Raji (cell line): ENCODE results near the gene SRSF6.

Source experiments
- POLR2A ChIP-seq: IDR thresholded peaks from 2 replicates; pipeline ENCODE4 v1.6.1; 2011; ENCODE audit warnings: low read depth, low read length, control low read depth; ENCODE audit not compliant: insufficient read depth

Gene SRSF6

DNA sequence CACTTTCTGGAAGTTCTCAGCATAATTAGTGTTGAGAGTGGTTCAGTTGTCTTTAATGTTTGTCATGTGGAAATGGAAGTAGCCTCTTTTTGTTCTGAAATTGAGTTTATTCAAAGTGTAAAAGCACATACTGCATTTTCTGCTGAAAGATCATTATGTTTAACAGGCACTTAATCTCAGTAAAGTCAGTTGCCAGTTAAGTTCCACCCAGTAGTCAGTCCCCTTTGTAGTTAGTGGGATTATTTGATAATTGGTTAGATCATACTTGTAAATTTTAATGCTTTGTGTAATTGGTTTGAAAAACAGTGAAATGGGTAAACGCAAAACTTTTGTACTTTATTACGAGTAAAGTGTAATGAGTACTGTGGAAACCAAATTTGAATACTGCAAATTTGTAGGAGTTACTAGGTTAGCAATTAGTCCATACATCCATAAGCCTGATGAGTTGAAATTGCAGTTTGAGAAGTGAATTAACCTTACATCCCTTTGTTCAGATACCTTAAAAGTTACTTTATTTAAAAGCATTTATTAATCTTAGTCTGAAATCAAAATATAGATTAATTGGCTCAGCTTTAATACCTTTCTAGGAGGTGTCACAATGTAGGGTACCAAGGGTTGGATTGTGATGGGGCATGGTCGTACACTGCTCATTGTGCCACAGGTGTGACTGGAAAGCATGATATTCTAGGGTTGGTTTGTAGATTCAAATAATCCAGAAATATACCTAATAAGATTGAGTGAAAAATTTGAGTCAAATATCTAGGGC, 4.4 kb downstream of the SRSF6 start:
- TF ChIP-seq POLR2A: no peak

DNA sequence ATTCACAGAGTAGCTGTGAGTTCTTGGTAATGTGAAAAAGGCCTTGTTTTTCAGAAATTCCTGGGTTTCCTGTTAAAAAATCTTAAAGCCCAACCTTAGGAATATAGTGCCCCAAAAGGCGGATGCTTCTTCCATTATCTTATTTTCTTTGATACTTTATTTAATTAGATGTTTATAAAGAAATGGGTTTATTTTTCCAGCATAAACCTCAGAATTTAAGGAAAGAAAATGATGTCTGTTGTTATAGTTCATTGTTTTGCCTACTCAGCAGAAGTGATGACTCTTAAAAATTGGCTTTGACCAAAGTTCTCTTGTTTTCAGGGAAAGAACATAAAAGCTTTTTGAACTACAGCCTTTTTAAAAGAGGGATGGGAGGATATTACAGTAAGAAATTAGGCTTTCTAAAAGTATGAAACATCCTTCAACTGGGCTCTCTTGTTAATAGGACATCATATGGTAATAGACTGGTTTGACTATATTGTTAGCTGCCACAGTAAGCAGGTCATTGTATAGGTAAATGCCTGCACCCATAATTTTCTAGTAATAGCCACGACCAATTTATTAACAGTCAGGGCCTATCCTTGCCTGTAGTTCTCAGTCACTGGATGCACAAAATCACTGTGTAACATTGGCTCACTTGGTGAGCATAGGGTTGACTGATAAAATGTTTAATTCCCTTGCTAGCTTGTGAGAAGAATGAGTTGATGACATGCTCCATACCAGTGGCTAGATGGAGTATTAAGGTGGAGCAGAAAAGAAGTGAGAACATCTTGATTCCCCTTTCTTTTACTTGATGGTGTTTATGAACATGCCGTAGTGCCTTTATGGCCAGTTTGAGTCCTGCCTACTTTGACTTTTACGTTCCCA, 5.2 kb downstream of the SRSF6 start:
- no peak for TF ChIP-seq POLR2A

DNA sequence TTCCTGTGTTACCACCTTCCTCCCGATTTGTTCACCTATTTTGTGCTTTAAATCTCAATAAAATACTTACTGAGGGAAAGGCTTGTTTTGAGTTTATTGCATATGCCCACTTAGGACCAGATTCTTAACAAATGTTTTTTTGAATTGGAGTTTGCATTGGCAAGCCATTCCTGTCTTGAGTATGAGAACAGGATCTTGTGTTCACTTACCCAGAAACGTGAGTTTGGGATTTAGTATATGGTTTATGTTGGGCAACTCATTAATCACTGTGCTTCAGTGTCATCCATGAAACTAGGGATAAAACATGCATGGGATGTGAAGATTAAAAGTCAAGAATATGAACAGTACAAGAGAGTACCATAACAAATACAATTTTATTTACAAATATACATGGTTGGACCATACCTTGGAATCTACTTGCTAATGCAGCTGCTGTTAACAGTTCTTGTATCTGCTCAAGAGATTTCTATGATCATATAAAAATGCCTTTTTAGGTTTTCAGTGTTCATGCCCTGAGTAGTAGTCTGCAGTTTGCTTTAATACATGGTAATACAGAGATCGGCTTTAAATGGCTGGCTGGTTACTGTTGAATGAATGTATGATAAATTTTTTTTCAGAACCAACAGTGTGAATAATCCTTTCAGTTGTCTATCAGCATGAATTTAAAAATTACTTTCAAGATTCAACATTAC, 6.0 kb downstream of the SRSF6 start:
- TF ChIP-seq POLR2A: no peak

DNA sequence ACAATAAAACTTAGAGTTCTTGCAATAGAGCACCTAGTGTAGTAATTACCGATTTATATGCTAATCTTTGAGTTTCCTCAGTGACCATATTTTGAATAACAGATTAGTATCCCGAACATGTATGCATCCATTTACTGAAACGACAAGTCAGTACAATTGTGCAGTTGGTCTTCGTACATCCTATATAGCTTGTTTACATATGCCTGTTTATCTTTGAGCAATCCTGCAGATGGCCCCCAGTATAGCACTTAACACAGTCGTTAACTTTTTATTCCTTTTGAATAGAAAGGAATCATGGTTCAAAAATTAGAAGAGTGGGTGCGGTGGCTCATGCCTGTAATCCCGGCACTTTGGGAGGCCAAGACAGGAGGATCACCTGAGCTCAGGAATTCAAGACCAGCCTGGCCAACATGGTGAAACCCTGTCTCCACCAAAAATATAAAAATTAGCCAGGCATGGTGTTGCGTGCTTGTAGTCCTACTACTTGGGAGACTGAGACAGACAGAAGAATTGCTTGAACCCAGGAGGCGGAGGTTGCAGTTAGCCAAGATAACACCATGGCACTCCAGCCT, 6.6 kb downstream of the SRSF6 start:
- no peak for TF ChIP-seq POLR2A

DNA sequence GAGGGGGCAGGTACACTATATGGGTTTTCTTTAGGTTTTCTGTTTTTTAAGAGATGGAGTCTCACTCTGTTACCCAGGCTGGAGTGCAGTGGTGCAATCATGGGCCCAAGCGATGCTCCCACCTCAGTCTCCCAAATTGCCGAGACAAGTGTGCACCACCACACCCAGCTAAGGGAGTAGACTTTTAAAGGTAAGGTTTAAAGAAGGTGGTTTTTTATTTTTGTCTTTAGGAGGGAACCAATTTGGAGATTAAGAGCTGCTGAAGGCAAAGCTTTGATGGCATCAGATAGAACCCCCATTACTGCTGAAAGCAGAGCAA, 7.9 kb downstream of the SRSF6 start:
- TF ChIP-seq POLR2A: no peak

DNA sequence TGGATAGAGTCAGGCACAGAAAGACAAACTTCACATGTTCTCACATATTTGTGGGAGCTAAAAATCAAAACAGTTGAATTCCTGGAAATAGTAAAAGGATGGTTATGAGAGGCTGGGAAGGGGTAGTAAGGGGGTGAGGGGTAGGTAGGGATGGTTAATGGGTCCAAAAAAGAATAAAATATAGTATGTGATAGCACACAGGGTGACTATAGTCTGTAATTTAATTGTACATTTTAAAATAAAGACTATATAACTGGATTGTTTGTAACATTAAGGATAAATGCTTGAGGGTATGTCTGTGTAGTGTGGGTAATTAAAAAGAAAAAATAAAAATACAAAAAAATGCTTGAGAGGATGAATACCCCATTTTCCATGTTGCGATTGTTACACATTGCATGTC, 9.9 kb downstream of the SRSF6 start:
- no peak for TF ChIP-seq POLR2A

DNA sequence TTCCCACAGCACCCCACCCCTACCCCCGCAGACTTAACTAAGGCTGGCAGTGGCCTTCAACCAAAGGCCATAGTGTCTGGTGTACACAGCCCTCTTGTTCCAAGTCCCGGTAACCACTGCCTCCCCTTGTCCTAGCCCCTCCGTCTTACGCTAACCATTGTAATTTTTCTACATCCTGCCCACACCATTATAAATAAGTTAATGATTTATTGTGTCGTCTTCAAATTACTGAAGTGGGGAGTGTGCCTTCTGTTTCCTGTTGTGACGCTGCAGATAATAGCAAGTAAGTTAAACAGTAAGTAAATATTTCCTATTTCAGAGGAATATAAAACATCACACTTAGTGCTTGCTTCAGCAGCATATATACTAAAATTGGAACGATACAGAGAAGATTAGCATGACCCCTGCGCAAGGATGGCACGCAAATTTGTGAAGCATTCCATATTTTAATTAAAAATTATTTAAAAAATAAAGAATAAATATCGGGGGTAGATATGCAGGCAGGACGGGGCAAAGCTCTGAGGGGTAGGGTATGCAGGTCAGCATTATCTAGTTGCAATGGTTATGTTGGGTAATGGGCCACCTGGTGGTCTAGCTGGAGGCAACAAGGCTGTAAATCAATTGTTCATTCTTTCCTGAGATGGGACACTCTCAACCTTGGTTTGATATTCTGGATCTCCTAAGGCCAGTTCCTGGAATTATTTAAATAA, 15.1 kb downstream of the SRSF6 start:
- TF ChIP-seq POLR2A: no peak

DNA sequence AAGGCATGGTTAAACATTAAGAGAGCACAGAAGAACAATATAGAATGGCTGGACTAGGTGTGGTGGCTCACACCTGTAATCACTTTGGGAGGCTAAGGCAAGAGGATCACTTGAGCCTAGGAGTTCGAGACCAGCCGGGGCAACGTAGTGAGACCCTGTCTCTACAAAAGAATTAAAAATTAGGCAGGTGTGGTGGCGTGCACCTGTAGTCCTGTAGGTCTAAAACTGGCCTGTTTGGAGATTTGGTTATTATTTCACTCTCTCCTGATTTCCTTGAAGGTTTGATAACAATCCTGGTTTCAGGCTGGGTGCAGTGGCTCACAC, 15.6 kb downstream of the SRSF6 start:
- TF ChIP-seq POLR2A: no peak

DNA sequence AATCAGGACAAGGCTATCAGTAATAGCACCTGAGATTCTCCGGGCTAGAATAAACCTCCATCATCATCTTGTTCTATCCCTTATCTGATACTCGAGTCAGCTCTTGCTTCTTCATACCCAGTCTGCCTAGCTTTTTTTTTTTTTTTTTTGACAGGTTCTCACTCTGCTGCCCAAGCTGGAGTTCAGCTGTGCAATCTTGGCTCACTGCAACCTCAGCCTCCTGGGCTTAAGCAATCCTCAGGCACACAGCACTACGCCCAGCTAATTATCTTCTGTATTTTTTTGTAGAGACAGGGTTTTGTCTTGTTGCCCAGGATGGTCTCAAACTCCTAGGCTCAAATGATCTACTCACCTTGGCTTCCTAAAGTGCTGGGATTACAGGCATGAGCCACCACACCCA, 19.5 kb downstream of the SRSF6 start:
- no peak for TF ChIP-seq POLR2A

DNA sequence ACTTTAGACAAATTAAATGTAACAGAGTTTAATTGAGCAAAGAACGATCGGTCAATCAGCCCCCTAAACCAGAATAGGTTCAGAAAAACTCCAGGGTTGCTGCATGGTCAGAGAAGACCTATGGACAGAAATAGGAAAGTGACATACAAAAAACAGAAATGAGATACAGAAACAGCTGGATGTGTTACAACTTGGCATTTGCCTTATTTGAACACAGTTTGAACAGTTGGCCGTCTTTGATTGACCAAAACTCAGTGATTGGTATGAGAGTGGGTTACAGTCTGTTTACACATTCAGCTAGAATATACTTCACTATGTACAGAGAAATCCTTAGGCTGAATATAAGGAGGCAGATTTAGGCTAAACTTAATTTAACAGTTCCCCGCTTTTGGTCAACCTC, 19.9 kb downstream of the SRSF6 start:
- no peak for TF ChIP-seq POLR2A

DNA sequence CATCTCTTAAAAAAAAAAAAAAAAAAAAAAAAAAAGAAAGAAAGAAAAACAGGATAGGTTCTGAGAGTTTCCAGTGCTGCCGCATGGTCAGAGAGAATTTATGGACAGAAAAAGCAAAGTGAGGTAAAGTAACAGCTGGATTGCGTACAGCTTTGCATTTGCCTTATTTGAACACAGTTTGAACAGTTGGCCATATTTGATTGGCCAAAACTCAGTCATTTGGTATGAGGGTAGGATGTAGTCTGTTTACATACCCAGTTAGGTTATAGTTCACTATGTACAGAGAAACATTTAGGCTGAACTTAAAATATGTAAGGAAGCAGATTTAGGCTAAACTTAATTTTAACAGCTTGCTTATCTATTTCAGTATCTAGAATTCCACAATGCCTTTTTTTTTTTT, 32.3 kb downstream of the SRSF6 start:
- TF ChIP-seq POLR2A: no peak

DNA sequence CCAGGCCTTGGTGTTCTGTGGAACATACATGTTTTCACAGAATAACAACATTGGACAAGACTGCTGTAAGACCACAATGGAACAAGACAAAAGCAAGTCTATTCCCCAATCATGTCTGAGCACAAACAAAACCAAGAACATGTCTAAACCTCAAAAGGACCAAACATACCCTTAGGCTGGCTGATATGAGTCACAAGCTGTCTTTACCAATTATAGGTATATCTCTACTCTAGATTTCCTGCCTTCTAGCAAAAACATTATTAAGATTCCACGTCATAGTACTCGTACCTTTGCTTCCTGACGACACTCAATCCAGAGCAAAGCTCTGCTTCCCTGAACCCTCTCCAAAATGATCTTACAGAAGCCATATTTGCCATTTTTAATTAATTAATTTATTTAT, 34.4 kb downstream of the SRSF6 start:
- TF ChIP-seq POLR2A: no peak

DNA sequence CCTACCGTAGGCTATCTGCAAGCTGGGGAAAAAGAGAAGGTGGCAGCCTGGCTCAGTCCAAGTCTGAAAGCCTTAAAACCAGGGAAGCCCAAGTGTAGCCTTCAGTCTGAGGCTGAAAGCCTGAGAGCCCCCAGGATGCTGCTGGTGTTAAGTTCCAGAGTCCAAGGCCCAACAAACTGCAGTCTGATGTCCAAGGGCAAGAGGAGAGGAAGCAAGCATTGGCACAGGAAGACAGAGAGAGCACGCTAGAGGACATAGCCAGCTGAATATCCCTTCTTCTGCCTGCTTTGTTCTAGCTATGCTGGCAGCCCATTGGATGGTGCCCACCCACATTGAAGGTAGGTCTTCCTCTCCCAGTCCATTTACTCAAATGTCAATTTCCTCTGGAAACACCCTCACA, 37.7 kb downstream of the SRSF6 start:
- no peak for TF ChIP-seq POLR2A

DNA sequence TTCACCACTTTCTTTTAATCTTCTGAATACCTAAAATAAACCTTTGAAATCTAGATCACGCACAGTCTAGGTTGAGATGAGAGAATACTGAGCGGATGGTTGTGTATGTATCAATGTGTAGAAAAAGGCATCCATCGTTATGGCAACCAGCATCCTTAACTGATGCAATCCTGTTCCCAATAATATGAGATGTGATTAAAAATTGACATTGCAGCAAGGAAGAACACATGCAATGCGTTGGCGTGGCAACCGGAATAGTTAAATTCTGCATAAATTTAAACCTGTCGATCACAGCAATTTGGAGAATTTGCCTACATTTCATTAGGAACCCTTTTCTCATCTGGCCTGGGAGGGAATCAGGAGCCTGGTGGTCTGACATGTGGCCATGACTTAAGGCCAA, 48.5 kb downstream of the SRSF6 start:
- no peak for TF ChIP-seq POLR2A
